Liver (tissue), 3 donors: ENCODE measurements around the gene SETX.

Experiments
- CTCF ChIP-seq: fragments of 150-350 bp; IDR thresholded peaks from 2 replicates; pipeline ENCODE4 v1.5.1; 2017; ENCODE audit warnings: improper control_type of control experiment, low read depth, low read length; ENCODE audit not compliant: missing input control
- FOXA1 ChIP-seq: IDR thresholded peaks from 2 replicates; pipeline ENCODE4 v1.6.1; 2016; ENCODE audit warnings: antibody characterized with exemption
- RAD21 ChIP-seq, 2 donors: IDR thresholded peaks; 2 replicates each; pipeline ENCODE4 v1.6.1; 2016; ENCODE audit warnings: antibody characterized with exemption in 2 of 2, mild to moderate bottlenecking in 2 of 2
- RXRA ChIP-seq, 2 donors: IDR thresholded peaks; 2 replicates each; pipeline ENCODE4 v1.6.1; 2017 to 2018; ENCODE audit warnings: antibody characterized with exemption in 2 of 2, mild to moderate bottlenecking in 1 of 2
- SP1 ChIP-seq: IDR thresholded peaks from 2 replicates; pipeline ENCODE4 v1.6.1; 2018; ENCODE audit warnings: antibody characterized with exemption, mild to moderate bottlenecking
- TAF1 ChIP-seq: conservative IDR thresholded peaks from 2 replicates; pipeline ENCODE4 v1.6.1; 2016; ENCODE audit warnings: antibody characterized with exemption, mild to moderate bottlenecking
- YY1 ChIP-seq: IDR thresholded peaks from 2 replicates; pipeline ENCODE4 v1.6.1; 2016; ENCODE audit warnings: antibody characterized with exemption, mild to moderate bottlenecking
- donor health status: healthy.
- donor health status: healthy.

- TF ChIP-seq SP1 (no peak), CTCF (no peak), TAF1 (no peak), RAD21 (IDR thresholded peaks at IDR 0.05) (no peak), YY1 (no peak), RXRA (IDR thresholded peaks at IDR 0.05) (no peak), FOXA1 (no peak)
Measured at GRCh38 chr9:132211570-132211969, 143.2 kb downstream of the SETX start.
